B cell (primary cell): ENCODE measurements around the gene RAPGEF6. TPM values are rescaled to one million over a fixed set of nuclear protein-coding genes. Genes with fewer than 3 reads are reported as not detected.

ENCODE experiments used
- ATAC-seq: fragments of 200-7000 bp; cut with Tn5 transposase; one replicate; pipeline ENCODE4 v1.10.0; 2021; ENCODE audit warnings: low read depth, mild to moderate bottlenecking, moderate number of reproducible peaks, moderate library complexity
- CTCF ChIA-PET: fragments of 350-600 bp; sonication (Branson Sonifier 250); formaldehyde crosslinking; loops from one replicate; lab custom pipeline; 2021; ENCODE audit warnings: antibody characterized with exemption, inconsistent platforms; lab: Charles Lee
- POLR2A ChIA-PET: fragments of 350-600 bp; sonication (Branson Sonifier 250); formaldehyde crosslinking; loops from one replicate; lab custom pipeline; 2021; ENCODE audit warnings: antibody characterized with exemption; lab: Charles Lee
- DNase-seq: peaks from one replicate; pipeline ENCODE4 v3.0.0; 2013
- H2AFZ ChIP-seq: 2 replicates; pipeline ENCODE4 v1.6.1; 2012; ENCODE audit warnings: mild to moderate bottlenecking, low read depth, low read length; ENCODE audit not compliant: insufficient read depth, poor library complexity, severe bottlenecking
- H3K27ac ChIP-seq, 2 donors: 1 replicate in 1 of 2; 2 replicates in 1 of 2; pipeline ENCODE4 v1.5.1; 2012 to 2013; ENCODE audit warnings: low read length in 2 of 2, mild to moderate bottlenecking in 2 of 2, moderate library complexity in 1 of 2
- H3K27me3 ChIP-seq, 4 experiments: fragments of 200-600 bp in 1 of 4; sonication (generic) in 1 of 4; replicated peaks in 1 of 4; 1 replicate in 2 of 4; 2 replicates in 2 of 4; pipeline versions ENCODE4 v1.6.1 to v1.7.0; 2013 to 2016; ENCODE audit warnings: low read length in 3 of 4, mild to moderate bottlenecking in 2 of 4, mixed read lengths in 1 of 4, moderate library complexity in 1 of 4; ENCODE audit not compliant: insufficient read depth in 4 of 4, control insufficient read depth in 3 of 4; ENCODE audit errors: control extremely low read depth in 1 of 4
- H3K36me3 ChIP-seq, 2 experiments: replicated peaks in 1 of 2; 1 replicate in 1 of 2; 2 replicates in 1 of 2; pipeline versions ENCODE4 v1.6.1 to v1.7.1; 2013; ENCODE audit warnings: low read length in 1 of 2; ENCODE audit not compliant: insufficient read depth in 2 of 2, control insufficient read depth in 1 of 2; ENCODE audit errors: control extremely low read depth in 1 of 2, extremely low read depth in 1 of 2
- H3K4me1 ChIP-seq, 2 donors: fragments of 200-600 bp in 1 of 2; sonication (generic) in 1 of 2; 1 replicate in 1 of 2; 2 replicates in 1 of 2; pipeline versions ENCODE4 v1.5.1 to v1.6.1; 2013 to 2017; ENCODE audit warnings: low read length in 2 of 2; ENCODE audit not compliant: control insufficient read depth in 2 of 2, insufficient read depth in 2 of 2
- H3K4me2 ChIP-seq: replicated peaks from 2 replicates; pipeline ENCODE3; 2012; ENCODE audit warnings: mild to moderate bottlenecking, low read depth, low read length; ENCODE audit not compliant: poor library complexity, severe bottlenecking
- H3K4me3 ChIP-seq, 5 experiments: fragments of 200-600 bp in 1 of 5; sonication (generic) in 1 of 5; 1 replicate in 3 of 5; 2 replicates in 2 of 5; pipeline versions ENCODE4 v1.5.1 to v1.7.0; 2011 to 2016; ENCODE audit warnings: low read length in 4 of 5, mild to moderate bottlenecking in 4 of 5, low read depth in 2 of 5, control low read depth in 1 of 5, moderate library complexity in 1 of 5; ENCODE audit not compliant: insufficient read depth in 1 of 5; ENCODE audit errors: control extremely low read depth in 1 of 5, extremely low read depth in 1 of 5
- H3K79me2 ChIP-seq: fragments of 200-600 bp; sonication (generic); one replicate; pipeline ENCODE4 v1.6.0; 2016; ENCODE audit warnings: low read length; ENCODE audit not compliant: control insufficient read depth, insufficient read depth
- H3K9ac ChIP-seq: fragments of 200-600 bp; sonication (generic); 2 replicates; pipeline ENCODE4 v1.6.1; 2017; ENCODE audit warnings: mild to moderate bottlenecking, low read length, moderate library complexity
- H3K9me3 ChIP-seq, 3 donors: one replicate each; pipeline versions ENCODE4 v1.6.1 to v1.7.1; 2013; ENCODE audit warnings: low read length in 2 of 3; ENCODE audit not compliant: control insufficient read depth in 2 of 3, insufficient read depth in 1 of 3; ENCODE audit errors: control extremely low read depth in 1 of 3
- H4K20me1 ChIP-seq: 2 replicates; pipeline ENCODE4 v1.6.0; 2012; ENCODE audit warnings: mild to moderate bottlenecking, low read length; ENCODE audit not compliant: insufficient read depth, control insufficient read depth, poor library complexity, severe bottlenecking
- H3K27ac Mint-ChIP-seq: one replicate; pipeline ENCODE4 v1.8.0; 2021; ENCODE audit warnings: mixed read lengths
- H3K27me3 Mint-ChIP-seq: one replicate; pipeline ENCODE4 v1.8.0; 2021; ENCODE audit warnings: mixed read lengths
- H3K4me1 Mint-ChIP-seq: one replicate; pipeline ENCODE4 v1.8.0; 2021; ENCODE audit warnings: mixed read lengths
- H3K4me3 Mint-ChIP-seq: one replicate; pipeline ENCODE4 v1.8.0; 2021; ENCODE audit warnings: mixed read lengths
- H3K9me3 Mint-ChIP-seq: one replicate; pipeline ENCODE4 v1.8.0; 2022; ENCODE audit warnings: mixed read lengths; ENCODE audit not compliant: insufficient read depth
- EZH2 ChIP-seq: IDR thresholded peaks from 2 replicates; pipeline ENCODE4 v1.6.1; 2012; ENCODE audit warnings: borderline replicate concordance, low read depth, mild to moderate bottlenecking, moderate library complexity, low read length; ENCODE audit not compliant: insufficient read depth, poor library complexity, severe bottlenecking
- WGBS: methylation state at CpG from one replicate; pipeline ENCODE4 v1.1.5; 2013; ENCODE audit warnings: missing lambda C conversion rate; ENCODE audit not compliant: insufficient coverage; 5-methylcytosine and 5-hydroxymethylcytosine counted together
- intact Hi-C: fragments of 100-400 bp; cut with micrococcal nuclease; formaldehyde crosslinking; loops from one replicate; pipeline ENCODE4 v1.10.0; 2022
- polyA plus RNA-seq: library from polyadenylated mRNA; depleted of rRNA; stranded (reverse); fragments of >200 nt; gene quantifications from 2 replicates; pipeline ENCODE4 v1.2.3, GENCODE V29; 2012
- total RNA-seq, 2 donors: library from RNA; stranded (reverse); fragments of 120-200 nt in 1 of 2; gene quantifications; 1 replicate in 1 of 2; 2 replicates in 1 of 2; pipeline versions ENCODE4 v1.2.3 to v1.2.4, GENCODE V29; 2013 to 2022
- TF ChIP-seq, protein P1 (sequence below): fragments of 200-600 bp; IDR thresholded peaks from one replicate; pipeline ENCODE4 v1.8.0; 2022; ENCODE audit warnings: antibody characterized with exemption, mild to moderate bottlenecking

Gene RAPGEF6
- total and polyA plus RNA-seq, 2 donors (not counting 1 experiment from before 2014, with no cell fraction given), result 9.8 to 56.2 TPM

DNA sequence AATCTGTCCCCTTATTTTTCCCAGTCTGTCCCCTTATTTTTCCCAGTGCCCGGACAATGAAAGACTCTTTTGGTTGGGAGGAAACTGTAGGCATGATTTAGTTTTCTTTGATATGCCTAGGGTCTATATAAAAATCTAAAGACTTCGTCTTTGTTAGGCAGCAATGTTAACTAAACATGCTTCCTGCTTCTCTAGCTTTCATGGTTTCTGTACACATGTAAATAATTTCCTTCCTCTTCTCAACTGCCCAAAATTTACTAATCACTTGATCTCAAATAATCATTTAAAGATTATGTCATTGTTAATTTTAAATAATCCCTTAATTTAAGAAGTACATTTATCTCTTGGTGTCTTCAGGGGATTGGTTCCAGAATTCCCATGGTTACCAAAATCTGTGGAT, 47.8 kb upstream of the RAPGEF6 start:
- H3K9ac ChIP-seq, result peak overlapping the region; percentile 49
- TF ChIP-seq EZH2, result no peak
- TF ChIP-seq, protein P1, sequence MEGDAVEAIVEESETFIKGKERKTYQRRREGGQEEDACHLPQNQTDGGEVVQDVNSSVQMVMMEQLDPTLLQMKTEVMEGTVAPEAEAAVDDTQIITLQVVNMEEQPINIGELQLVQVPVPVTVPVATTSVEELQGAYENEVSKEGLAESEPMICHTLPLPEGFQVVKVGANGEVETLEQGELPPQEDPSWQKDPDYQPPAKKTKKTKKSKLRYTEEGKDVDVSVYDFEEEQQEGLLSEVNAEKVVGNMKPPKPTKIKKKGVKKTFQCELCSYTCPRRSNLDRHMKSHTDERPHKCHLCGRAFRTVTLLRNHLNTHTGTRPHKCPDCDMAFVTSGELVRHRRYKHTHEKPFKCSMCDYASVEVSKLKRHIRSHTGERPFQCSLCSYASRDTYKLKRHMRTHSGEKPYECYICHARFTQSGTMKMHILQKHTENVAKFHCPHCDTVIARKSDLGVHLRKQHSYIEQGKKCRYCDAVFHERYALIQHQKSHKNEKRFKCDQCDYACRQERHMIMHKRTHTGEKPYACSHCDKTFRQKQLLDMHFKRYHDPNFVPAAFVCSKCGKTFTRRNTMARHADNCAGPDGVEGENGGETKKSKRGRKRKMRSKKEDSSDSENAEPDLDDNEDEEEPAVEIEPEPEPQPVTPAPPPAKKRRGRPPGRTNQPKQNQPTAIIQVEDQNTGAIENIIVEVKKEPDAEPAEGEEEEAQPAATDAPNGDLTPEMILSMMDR, result no peak
- Mint-ChIP-seq H3K27ac (peak overlapping the region; percentile 85), H3K4me1 (peaks cover 16% of the 10 kb centered on the region), H3K27me3 (no peaks in the 10 kb centered on the region), H3K4me3 (peak overlapping the region; percentile 62), H3K9me3 (no peaks in the 10 kb centered on the region)
- peak; percentile 45 for ATAC-seq
- H3K27me3 ChIP-seq, result no peaks in the 10 kb centered on the region
- peak overlapping the region; percentile 66 for H3K4me2 ChIP-seq
- peak overlapping the region; percentile 35 for H2AFZ ChIP-seq
- peaks cover 7% of the 10 kb centered on the region for H3K79me2 ChIP-seq
- no CpG with 5 or more reads among the region's 2 CpGs for WGBS
- CTCF ChIA-PET, result no interaction called here
- H3K27ac ChIP-seq, result peak overlapping the region; percentile 46 to 78
- peaks cover 16% of the 10 kb centered on the region in 2 donors for H3K4me1 ChIP-seq
- peaks cover 0 to 20% of the 10 kb centered on the region in 2 experiments for H3K36me3 ChIP-seq
- no peaks in the 10 kb centered on the region for H4K20me1 ChIP-seq
- peak; percentile 39 for DNase-seq
- intact Hi-C loops, result loop anchor here (5.0 kb wide), 1 partner anchor 46 kb away; the partner anchor contains the start of gene RAPGEF6
- no peaks in the 10 kb centered on the region for H3K9me3 ChIP-seq
- POLR2A ChIA-PET, result interaction anchor here (0.7 to 1.3 kb wide), 2 partner anchors 114 to 808 kb away, joined by 3 to 8 read pairs; partner anchors contain the start of gene FNIP1
- peak overlapping the region in 4 of 5 experiments; percentile 13 to 23 (median 18) for H3K4me3 ChIP-seq

DNA sequence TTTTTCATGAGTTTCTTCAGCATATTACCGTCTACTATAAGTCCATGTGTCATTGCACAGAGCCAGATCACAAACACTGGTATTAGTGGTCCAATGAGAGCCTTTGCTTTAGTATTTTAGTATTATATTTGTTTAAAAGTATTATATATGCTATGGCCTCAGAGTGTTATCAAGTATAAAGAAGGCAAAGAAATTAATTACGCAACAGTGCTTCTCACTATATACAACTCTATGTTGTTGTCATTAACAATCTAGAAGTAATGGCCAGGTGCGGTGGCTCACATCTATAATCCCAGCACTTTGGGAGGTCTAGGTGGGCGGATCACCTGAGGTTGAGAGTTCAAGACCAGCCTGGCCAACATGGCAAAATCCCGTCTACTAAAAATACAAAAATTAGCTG, 47.1 kb upstream of the RAPGEF6 start:
- Mint-ChIP-seq H3K4me3 (no peak overlapping the region), H3K27ac (no peak overlapping the region)

More for the DNA sequence above, 47.1 kb upstream of the RAPGEF6 start:
- peak overlapping the region; percentile 46 to 78 for H3K27ac ChIP-seq
- ChIA-PET CTCF (no interaction called here), POLR2A (no interaction called here)
- H3K27me3 ChIP-seq, result no peaks in the 10 kb centered on the region
- peaks cover 3 to 25% of the 10 kb centered on the region in 2 experiments for H3K36me3 ChIP-seq
- no peak overlapping the region for H3K9ac ChIP-seq
- WGBS, result 100% methylated on average over 2 of the region's 5 CpGs
- peaks cover 7% of the 10 kb centered on the region for H3K79me2 ChIP-seq
- H3K4me1 ChIP-seq, result peaks cover 16% of the 10 kb centered on the region in 2 donors
- peaks cover 16% of the 10 kb centered on the region for H3K4me1 Mint-ChIP-seq
- H3K4me2 ChIP-seq, result no peak overlapping the region
- H4K20me1 ChIP-seq, result no peaks in the 10 kb centered on the region
- H3K9me3 Mint-ChIP-seq, result no peaks in the 10 kb centered on the region
- intact Hi-C loops, result loop anchor here (5.0 kb wide), 1 partner anchor 45 kb away; the partner anchor contains the start of gene RAPGEF6
- DNase-seq, result no peak
- H3K9me3 ChIP-seq, result no peaks in the 10 kb centered on the region
- H2AFZ ChIP-seq, result no peak overlapping the region
- peak overlapping the region in 1 of 5 experiments; percentile 13 for H3K4me3 ChIP-seq
- TF ChIP-seq EZH2, result no peak
- TF ChIP-seq, protein P1, result no peak
- no peaks in the 10 kb centered on the region for H3K27me3 Mint-ChIP-seq
- ATAC-seq, result no peak
